Measurements from ENCODE around the gene NTRK3. TPM values are rescaled to one million over a fixed set of nuclear protein-coding genes. Genes with fewer than 3 reads are reported as not detected.

NTRK3 gene
- total RNA-seq, 1 donor from 2014 or later, result not detected

GRCh38 chr15:88220443-88221335 is 35.9 kb downstream of the NTRK3 start:
- no peak for TF ChIP-seq CTCF (conservative IDR thresholded peaks at IDR 0.05; ENCODE audit: low read depth, low read length)
- H3K4me3 ChIP-seq (ENCODE audit: low read depth, low read length), result no peak overlapping the region
- DNase-seq (ENCODE audit: low read depth), result no peak

GRCh38 chr15:88219623-88220022 is 36.9 kb downstream of the NTRK3 start:
- TF ChIP-seq CTCF (conservative IDR thresholded peaks at IDR 0.05; ENCODE audit: low read depth, low read length), result no peak
- no peak overlapping the region for H3K4me3 ChIP-seq (ENCODE audit: low read depth, low read length)
- DNase-seq (ENCODE audit: low read depth), result no peak

- no peak for TF ChIP-seq CTCF (conservative IDR thresholded peaks at IDR 0.05; ENCODE audit: low read depth, low read length)
- H3K4me3 ChIP-seq (ENCODE audit: low read depth, low read length), result no peak overlapping the region
- no peak for DNase-seq (ENCODE audit: low read depth)
These were observed 37.9 kb downstream of the NTRK3 start for GRCh38 chr15:88218557-88219221.

DNA sequence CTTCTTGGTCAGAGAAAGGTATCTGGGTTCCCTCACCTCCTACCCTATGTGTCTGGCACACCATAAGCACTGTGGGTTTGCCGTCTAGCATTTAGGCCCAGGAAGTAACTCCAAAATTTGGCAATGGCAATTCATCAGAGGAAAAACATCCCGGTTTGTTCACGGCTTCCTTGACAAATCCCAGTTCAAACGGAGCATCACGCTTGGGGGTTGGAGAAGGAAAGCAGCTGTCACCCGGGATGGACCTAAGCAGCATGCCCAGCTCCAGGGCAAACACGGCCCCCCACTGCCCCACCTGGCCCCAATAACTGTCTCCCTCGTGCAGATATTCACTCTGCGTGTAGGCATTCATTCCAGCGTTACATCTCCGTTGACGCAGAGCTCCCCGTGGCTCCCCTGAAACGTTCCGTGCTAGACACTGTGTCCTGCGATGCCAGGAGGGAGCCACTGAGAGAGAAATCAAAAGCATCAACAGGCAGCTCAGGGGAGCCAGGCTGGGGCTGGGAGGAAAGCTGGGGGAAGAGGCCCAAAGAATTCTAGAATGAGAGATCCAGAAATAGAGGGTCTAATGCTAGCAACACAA is 41.4 kb downstream of the NTRK3 start:
- DNase-seq (ENCODE audit: low read depth), result no peak
- H3K4me3 ChIP-seq (ENCODE audit: low read depth, low read length), result no peak overlapping the region
- no peak for TF ChIP-seq CTCF (conservative IDR thresholded peaks at IDR 0.05; ENCODE audit: low read depth, low read length)

DNA sequence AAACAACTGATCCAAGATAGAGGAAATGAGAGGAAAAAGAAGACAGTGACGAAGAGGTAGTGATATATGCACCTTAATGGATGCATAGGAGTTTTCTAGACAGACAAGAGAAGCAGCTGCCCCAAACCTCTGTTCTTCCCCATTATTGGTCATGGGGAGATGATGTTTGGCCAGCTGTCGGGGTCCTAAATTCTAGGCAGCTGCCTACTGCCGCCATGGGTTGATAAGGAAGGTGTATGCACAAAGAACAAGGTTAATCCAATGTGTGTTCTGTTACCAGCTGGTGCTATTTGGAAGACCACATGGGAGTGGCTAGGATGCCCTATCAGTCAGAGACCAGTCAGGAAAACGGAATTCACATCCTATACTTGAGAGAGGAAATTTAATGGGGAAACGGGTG is 47.4 kb downstream of the NTRK3 start:
- no peak for TF ChIP-seq CTCF (conservative IDR thresholded peaks at IDR 0.05; ENCODE audit: low read depth, low read length)
- H3K4me3 ChIP-seq (ENCODE audit: low read depth, low read length), result no peak overlapping the region
- no peak for DNase-seq (ENCODE audit: low read depth)

GRCh38 chr15:88208396-88208795 is 48.1 kb downstream of the NTRK3 start:
- TF ChIP-seq CTCF (conservative IDR thresholded peaks at IDR 0.05; ENCODE audit: low read depth, low read length), result no peak
- no peak overlapping the region for H3K4me3 ChIP-seq (ENCODE audit: low read depth, low read length)
- DNase-seq (ENCODE audit: low read depth), result no peak

Data from epithelial cell of proximal tubule (primary cell).